Activated CD4-positive, alpha-beta T cell treated with anti-CD3 and anti-CD28 coated beads, Interleukin-2, amount 50 U/mL, for 48 hours (primary cell): ENCODE results near the gene MIPOL1.
A peak's percentile ranks its signal among the peaks of the same experiment; 100 is the strongest.
"Not testable (repeated sequence)": the region's sequence is repeated elsewhere in the genome, so short reads cannot be mapped to it uniquely, and the experiment has no call there.

Source experiments
- DNase-seq, 2 experiments: peaks; one replicate each; pipeline ENCODE4 v3.0.0-alpha.2; 2020

Gene MIPOL1

DNA sequence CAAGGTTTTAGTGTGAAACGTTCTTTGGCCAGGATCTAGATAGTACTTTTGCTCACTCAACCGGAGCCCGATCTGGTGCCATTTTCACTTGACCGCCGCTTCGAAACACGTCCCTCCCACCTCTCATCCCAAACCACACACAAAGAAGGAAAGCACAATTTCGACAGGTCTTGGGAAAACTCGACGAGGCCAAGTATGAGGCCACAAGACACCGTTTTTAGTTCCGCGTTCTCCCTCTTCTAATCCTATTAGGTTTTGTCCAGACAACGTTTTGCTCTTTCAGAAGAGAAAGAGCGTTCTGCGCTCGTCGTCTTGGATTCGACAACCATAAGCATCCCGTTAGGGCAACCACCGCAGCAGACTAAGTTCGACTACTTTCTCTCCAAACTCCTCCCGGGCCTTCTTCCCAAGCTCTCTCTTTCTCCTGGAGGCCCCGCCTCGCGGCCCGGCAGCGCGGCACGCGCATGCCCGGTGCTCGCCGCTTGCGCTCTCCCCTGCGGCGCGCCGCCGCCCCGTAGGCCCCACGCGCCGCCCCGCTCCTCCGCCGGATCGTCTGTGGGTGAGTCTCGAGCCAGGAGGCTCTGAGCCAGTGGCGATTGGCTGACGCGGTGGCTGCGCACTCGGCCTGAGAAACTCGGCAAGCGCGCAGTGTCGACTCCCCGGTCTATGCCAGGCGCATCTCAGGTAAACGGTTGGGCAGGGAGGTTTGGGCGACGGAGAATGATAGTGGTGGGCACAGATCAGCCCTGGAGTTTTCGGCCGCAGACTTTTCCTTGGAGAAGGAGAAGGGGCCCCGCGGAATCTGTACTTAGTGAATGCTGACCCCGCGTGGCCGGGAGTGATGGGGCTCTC is at the start of gene MIPOL1:
Gene MIPOL1, plus strand, starts transcription at position 517 of the 852 bp plus-strand sequence. CDS start 49,952 bp downstream, outside the sequence.
- DNase-seq, result peak; percentile 10 to 22

- no peak for DNase-seq
These were observed 47.3 kb upstream of the MIPOL1 start for GRCh38 chr14:37150414-37150813.

DNA sequence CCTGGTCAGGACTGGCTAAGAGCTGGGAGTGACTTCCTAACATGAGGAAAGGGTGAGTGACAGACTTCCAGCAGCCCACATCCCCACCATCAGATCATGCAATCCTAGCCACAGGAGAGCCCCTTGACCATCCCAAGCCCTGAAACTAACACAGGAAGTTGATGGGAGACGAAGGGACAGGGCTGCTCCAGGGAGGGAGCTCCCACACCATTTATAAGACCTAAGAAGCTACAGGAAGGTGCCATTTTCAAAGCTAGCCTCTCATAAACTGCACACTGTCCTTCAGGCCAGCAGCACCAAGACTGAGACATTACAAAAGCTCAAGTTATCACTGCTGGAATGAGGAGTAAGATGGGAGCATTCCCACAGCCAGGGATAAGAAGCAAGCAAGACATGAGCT is 44.7 kb upstream of the MIPOL1 start:
- no peak for DNase-seq

GRCh38 chr14:37153483-37153882 is 44.3 kb upstream of the MIPOL1 start:
- no peak for DNase-seq

DNA sequence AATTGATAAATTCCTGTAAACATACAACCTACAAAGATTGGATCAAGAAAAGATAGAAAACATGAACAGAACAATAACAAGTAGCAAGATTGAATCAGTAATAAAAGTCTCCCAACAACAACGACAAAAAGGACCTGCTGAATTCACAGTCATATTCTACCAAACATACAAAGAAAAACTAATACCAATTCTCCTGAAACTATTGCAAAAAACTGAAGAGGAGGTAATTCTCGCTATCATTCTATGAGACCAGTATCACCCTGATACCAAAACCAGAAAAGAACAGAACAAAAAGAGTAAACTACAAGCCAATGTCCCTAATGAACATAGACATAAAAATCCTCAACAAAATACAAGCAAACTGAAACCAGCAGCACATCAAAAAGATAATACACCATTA is 39.8 kb upstream of the MIPOL1 start:
- no peak for DNase-seq

- not testable (repeated sequence) for DNase-seq
These were observed 35.4 kb upstream of the MIPOL1 start for GRCh38 chr14:37162307-37162706.

- no peak for DNase-seq
These were observed 31.9 kb upstream of the MIPOL1 start for GRCh38 chr14:37165794-37166193.

DNA sequence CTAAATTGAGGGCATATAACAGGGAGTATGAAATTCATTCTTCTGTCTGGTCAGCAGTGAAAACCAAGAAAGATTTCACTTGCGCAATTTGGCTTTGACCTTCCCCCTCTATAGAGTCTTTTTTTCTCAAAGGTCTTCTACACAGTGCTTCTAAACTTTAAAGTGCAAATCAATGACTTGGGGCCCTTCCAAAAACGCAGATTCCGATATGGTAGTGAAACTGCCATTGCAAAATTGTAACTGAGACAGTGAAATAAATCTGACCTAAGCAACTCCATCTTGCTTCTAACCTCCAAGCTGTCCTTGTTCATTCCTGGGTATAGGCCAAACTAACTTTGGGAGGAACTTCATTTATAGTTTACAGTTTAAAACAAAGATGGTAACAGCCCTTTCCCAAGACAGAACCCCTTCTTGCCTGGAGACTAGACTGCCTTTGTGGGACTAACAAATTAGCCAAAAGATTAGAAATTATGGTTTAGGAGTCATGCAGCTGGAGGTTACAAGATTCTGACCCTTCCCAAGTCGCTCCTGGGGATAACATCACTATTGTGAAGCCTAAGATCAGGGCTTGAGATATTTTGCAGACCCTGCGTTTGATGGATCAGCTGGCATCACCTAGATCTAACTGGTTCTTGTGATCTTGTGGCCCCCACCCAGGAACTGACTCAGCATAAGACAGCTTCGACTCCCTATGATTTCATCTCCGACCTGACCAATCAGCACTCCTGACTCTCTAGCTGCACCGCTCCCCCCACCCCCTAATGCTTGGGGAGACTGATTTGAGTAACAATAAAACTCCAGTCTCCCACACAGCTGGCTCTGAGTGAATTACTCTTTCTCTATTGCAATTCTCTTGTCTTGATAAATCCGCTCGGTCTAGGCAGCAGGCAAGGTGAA is 30.3 kb upstream of the MIPOL1 start:
- DNase-seq, result no peak

GRCh38 chr14:37168721-37169120 is 29.0 kb upstream of the MIPOL1 start:
- no peak for DNase-seq

DNA sequence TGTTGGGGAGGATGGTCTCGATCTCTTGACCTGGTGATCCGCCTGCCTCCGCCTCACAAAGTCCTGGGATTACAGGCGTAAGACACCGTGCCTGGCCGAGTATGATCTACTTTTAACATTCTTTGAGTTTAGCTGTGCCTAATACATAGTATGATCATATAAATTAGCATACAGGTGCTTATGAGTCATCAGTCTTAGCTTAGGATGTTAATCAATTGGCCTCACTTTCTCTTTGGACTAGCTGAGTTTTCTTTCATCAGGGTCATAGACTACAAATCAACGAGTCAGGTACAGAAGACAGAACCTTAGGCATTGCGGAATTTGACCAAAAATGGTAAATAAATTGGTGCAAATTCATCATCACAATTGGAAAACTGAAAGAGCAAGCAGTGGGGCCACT is 27.5 kb upstream of the MIPOL1 start:
- DNase-seq, result no peak

- no peak for DNase-seq
These were observed 26.7 kb upstream of the MIPOL1 start for GRCh38 chr14:37170993-37171392.

DNA sequence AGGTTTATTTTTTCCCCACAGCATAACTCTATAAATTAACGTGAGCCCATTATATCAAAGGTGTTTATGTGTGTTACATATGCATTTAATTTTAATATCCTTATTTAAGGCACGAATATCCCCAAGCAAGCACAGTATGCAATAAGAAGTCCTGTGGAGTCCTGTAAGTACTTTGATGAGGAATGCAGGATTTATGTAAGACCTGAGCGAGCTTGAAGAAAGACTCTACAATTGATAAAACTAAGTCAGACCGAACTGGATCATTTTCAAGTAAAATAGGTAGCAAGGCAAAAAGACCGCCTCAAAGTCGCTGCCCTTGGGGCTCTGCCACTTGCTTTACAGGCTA is 26.1 kb upstream of the MIPOL1 start:
- DNase-seq, result no peak

DNA sequence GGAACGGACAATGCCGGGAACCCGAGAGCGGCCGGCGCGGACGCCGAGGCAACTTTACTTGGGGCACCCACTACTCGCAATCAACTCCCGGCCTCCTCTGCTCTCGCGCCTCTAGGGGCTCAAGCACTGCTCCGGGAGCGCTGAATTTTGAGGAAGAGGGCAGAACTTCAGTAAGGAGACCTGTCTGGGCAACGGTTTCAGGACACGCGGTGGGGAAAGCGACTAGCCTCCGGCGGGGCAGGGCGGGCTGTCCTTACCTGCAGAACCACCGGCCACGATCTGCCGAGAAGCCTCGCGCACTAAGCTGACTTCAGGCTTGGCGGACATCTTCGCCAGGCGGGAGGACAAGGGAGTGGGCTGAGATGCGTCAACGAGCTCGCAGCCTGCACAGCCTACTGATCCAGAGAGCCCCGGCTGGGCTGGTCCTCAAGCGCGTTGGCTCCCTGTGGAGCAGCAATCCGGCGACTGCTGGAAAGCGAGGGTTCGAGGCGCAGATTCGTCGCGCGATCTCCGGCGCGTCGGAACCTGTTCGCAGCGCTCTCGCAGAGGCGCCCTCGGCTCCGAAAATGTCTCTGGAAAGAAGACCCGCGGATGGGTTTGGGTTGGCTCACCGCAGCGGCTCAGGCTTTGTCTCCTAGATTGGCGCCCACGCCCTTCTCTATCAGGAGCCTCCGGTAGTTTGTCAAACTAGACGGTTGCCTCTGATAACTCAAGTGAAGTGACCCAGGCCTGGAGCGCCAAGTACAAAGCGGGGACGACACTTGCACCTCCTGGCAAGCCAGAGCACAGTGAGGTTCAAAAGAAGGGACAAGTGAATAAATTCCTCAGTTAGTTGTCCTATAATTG is 25.5 kb upstream of the MIPOL1 start, which contains the start of gene SLC25A21:
Gene SLC25A21, minus strand, starts transcription at position 583 of the 846 bp plus-strand sequence.
- DNase-seq, result peak; percentile 2 to 6

- no peak for DNase-seq
These were observed 24.7 kb upstream of the MIPOL1 start for GRCh38 chr14:37172936-37173614.

GRCh38 chr14:37179896-37180502 is 17.7 kb upstream of the MIPOL1 start:
- no peak for DNase-seq

DNA sequence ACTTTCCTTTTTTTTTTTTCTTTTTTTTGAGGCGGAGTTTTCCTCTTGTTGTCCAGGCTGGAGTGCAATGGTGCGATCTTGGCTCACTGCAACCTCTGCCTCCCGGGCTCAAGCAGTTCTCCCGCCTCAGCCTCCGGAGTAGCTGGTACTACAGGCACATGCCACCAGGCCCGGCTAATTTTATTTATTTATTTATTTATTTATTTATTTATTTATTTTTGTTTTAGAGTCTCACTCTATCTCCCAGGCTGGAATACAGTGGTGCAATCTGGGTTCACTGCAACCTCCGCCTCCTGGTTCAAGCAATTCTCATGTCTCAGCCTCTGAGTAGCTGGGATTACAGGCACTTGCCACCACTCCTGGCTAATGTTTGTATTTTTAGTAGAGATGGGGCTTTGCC is 16.9 kb upstream of the MIPOL1 start:
- not testable (repeated sequence) for DNase-seq

GRCh38 chr14:37181441-37181840 is 16.3 kb upstream of the MIPOL1 start:
- DNase-seq, result no peak

DNA sequence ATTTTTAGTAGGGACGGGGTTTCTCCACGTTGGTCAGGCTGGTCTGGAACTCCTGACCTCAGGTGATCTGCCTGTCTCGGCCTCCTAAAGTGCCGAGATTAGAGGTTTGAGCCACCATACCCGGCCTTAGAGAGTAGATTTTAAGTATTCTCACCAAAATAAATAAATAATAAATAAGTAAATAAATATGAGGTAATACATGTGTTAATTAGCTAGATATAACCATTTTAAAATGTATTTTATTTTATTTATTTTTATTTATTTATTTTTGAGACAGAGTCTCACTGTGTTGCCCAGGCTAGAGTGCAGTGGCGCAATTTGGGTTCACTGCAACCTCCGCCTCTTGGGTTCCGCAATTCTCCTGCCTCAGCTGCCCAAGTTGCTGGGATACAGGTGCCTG is 13.2 kb upstream of the MIPOL1 start:
- DNase-seq, result not testable (repeated sequence)

GRCh38 chr14:37185670-37186069 is 12.1 kb upstream of the MIPOL1 start:
- DNase-seq, result no peak

DNA sequence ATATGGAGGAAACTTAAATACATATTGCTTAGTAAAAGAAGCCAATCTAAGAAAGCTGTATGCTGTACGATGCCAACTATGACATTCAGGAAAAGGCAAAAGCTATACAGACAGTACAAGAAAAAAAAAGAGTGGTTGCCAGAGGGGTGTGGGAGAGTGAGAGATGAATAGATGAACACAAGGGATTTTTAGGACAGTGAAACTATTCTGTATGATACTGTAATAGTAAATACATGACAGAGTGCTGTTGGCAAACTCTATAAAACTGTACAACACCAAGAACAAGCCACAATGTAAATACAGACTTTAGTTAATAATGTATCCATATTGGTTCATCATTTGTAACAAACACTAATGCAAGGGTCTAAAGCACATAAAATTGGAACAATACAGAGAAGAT is 10.9 kb upstream of the MIPOL1 start:
- no peak for DNase-seq

DNA sequence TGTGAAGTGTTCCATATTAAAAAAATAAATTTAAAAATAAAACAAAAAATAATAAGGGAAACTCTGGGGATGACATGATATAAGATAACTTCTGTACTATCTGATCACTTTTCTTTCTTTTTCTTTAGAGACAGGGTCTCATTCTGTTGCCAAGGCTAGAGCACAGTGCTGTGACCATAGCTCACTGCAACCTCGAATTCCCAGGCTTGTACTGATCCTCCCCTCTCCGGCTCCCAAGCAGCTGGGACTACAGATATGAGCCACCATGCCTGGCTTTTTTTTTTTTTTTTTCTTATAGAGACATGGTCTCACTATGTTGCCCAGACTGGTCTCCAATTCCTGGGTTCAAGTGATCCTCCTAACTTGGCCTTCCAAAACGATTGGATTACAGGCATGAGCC is 10.4 kb upstream of the MIPOL1 start:
- no peak for DNase-seq
